DOHH2 (cell line): ENCODE results near the gene DLK1.

Experiments used
- H3F3A ChIP-seq: fragments of 200-600 bp; sonication (generic), shearing (Covaris generic); 2 replicates; pipeline ENCODE4 v1.6.0; 2016; ENCODE audit warnings: antibody characterized with exemption, mild to moderate bottlenecking; ENCODE audit not compliant: control insufficient read depth, insufficient read depth
- H3K27ac ChIP-seq: fragments of 200-600 bp; sonication (generic); 2 replicates; pipeline ENCODE4 v1.5.1; 2014; ENCODE audit warnings: low read depth, mild to moderate bottlenecking, low read length, moderate library complexity
- H3K27me3 ChIP-seq: fragments of 200-600 bp; sonication (generic); 2 replicates; pipeline ENCODE4 v1.6.1; 2014; ENCODE audit warnings: mild to moderate bottlenecking, low read length, mixed read lengths; ENCODE audit not compliant: control insufficient read depth
- H3K36me3 ChIP-seq: fragments of 200-600 bp; sonication (generic); 2 replicates; pipeline ENCODE4 v1.6.1; 2014; ENCODE audit warnings: mild to moderate bottlenecking, low read length, moderate library complexity, mixed read lengths; ENCODE audit not compliant: control insufficient read depth
- H3K4me1 ChIP-seq: fragments of 200-600 bp; sonication (generic); 2 replicates; pipeline ENCODE4 v1.6.1; 2014; ENCODE audit warnings: mild to moderate bottlenecking, low read length, mixed read lengths; ENCODE audit not compliant: control insufficient read depth
- H3K4me2 ChIP-seq: fragments of 200-600 bp; sonication (generic); 2 replicates; pipeline ENCODE4 v1.6.0; 2014; ENCODE audit warnings: mild to moderate bottlenecking, low read length, moderate library complexity
- H3K4me3 ChIP-seq: fragments of 200-600 bp; sonication (generic); 2 replicates; pipeline ENCODE4 v1.5.1; 2014; ENCODE audit warnings: mild to moderate bottlenecking, low read length, mixed read lengths
- H3K79me2 ChIP-seq: fragments of 200-600 bp; sonication (generic); 2 replicates; pipeline ENCODE4 v1.6.1; 2014; ENCODE audit warnings: mild to moderate bottlenecking, low read length, mixed read lengths; ENCODE audit not compliant: control insufficient read depth
- H3K9me2 ChIP-seq: fragments of 200-600 bp; sonication (generic); replicated peaks from 2 replicates; pipeline ENCODE4 v1.6.1; 2014; ENCODE audit warnings: mild to moderate bottlenecking, low read length, mixed read lengths; ENCODE audit not compliant: control insufficient read depth
- H3K9me3 ChIP-seq: fragments of 200-600 bp; sonication (generic); 2 replicates; pipeline ENCODE4 v1.6.1; 2014; ENCODE audit warnings: antibody characterized with exemption, low read length, mixed read lengths; ENCODE audit not compliant: control insufficient read depth, insufficient read depth
- H4K20me1 ChIP-seq: fragments of 200-600 bp; sonication (generic); 2 replicates; pipeline ENCODE4 v1.6.0; 2014; ENCODE audit warnings: low read depth, mild to moderate bottlenecking, antibody characterized with exemption, low read length, moderate library complexity; ENCODE audit not compliant: control insufficient read depth, insufficient read depth
- CTCF ChIP-seq: fragments of 200-600 bp; sonication (generic); IDR thresholded peaks from one replicate; pipeline ENCODE4 v1.5.1; 2014; ENCODE audit warnings: antibody characterized with exemption, mild to moderate bottlenecking, low read depth, low read length; ENCODE audit not compliant: poor library complexity, severe bottlenecking
- EZH2phosphoT487 ChIP-seq: fragments of 200-600 bp; sonication (generic); IDR thresholded peaks from 2 replicates; pipeline ENCODE4 v1.6.1; 2017; ENCODE audit warnings: borderline replicate concordance, mild to moderate bottlenecking, antibody characterized with exemption, low read length, moderate library complexity, mixed read lengths

The DLK1 gene

GRCh38 chr14:100694579-100695422 is 31.9 kb upstream of the DLK1 start:
- H3K4me1 ChIP-seq: no peaks in the 10 kb centered on the region
- no peak overlapping the region for H3K27ac ChIP-seq
- no peaks in the 10 kb centered on the region for H3K36me3 ChIP-seq

DNA sequence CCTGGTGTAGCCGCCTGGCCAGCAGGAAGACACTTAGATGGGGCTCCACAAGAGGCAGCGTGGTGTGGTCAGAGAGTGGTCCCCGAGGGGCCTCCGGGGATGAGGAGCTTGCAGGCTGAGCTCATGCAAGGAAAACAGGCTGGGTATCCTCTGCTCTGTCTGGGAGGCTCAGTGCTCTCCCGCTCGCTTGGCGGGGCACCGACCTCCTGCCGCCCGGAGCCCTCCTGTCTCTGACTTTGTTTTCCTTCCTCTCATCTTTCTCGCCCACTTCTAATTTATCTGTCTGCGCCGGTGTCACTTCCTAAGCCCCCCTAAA is 31.3 kb upstream of the DLK1 start:
- no peaks in the 10 kb centered on the region for H3K36me3 ChIP-seq
- no peak overlapping the region for H3K27ac ChIP-seq
- H3K4me3 ChIP-seq: no peak overlapping the region
- TF ChIP-seq CTCF (no peak), EZH2phosphoT487 (no peak)
- H3K9me3 ChIP-seq: no peaks in the 10 kb centered on the region
- H3K27me3 ChIP-seq: no peaks in the 10 kb centered on the region
- no peaks in the 10 kb centered on the region for H3F3A ChIP-seq
- H3K4me2 ChIP-seq: no peak overlapping the region
- H3K9me2 ChIP-seq: no peaks in the 10 kb centered on the region
- no peaks in the 10 kb centered on the region for H4K20me1 ChIP-seq
- no peaks in the 10 kb centered on the region for H3K4me1 ChIP-seq
- H3K79me2 ChIP-seq: no peaks in the 10 kb centered on the region

More at GRCh38 chr14:100694579-100695422, 31.9 kb upstream of the DLK1 start:
- Histone ChIP-seq H3K4me3 (no peak overlapping the region), H3K27me3 (no peaks in the 10 kb centered on the region), H3K9me3 (no peaks in the 10 kb centered on the region), H3K79me2 (no peaks in the 10 kb centered on the region), H4K20me1 (no peaks in the 10 kb centered on the region), H3K9me2 (no peaks in the 10 kb centered on the region), H3F3A (no peaks in the 10 kb centered on the region), H3K4me2 (no peak overlapping the region)
- no peak for TF ChIP-seq EZH2phosphoT487
- no peak for TF ChIP-seq CTCF

- no peaks in the 10 kb centered on the region for H3F3A ChIP-seq
- H3K27ac ChIP-seq: no peak overlapping the region
- no peaks in the 10 kb centered on the region for H3K79me2 ChIP-seq
- H3K36me3 ChIP-seq: no peaks in the 10 kb centered on the region
- no peaks in the 10 kb centered on the region for H3K9me2 ChIP-seq
- no peaks in the 10 kb centered on the region for H3K4me1 ChIP-seq
- no peaks in the 10 kb centered on the region for H3K9me3 ChIP-seq
- H3K27me3 ChIP-seq: no peaks in the 10 kb centered on the region
- TF ChIP-seq CTCF: no peak
- no peak for TF ChIP-seq EZH2phosphoT487
- H3K4me3 ChIP-seq: no peak overlapping the region
- no peaks in the 10 kb centered on the region for H4K20me1 ChIP-seq
- no peak overlapping the region for H3K4me2 ChIP-seq
Observed at GRCh38 chr14:100696008-100696407, 30.7 kb upstream of the DLK1 start.
